Fibroblast of lung (primary cell): Measurements from ENCODE around the gene SLC24A4. TPM values are rescaled to one million over a fixed set of nuclear protein-coding genes. Genes with fewer than 3 reads are reported as not detected.

Source experiments
- DNase-seq, 2 donors: peaks; one replicate each; pipeline versions ENCODE4 v3.0.0 to v3.0.0-alpha.2; 2010; ENCODE audit warnings: low read depth in 2 of 2
- H2AFZ ChIP-seq: 2 replicates; pipeline ENCODE4 v1.5.1; 2012; ENCODE audit warnings: low read length, control low read depth, inconsistent platforms
- H3K27ac ChIP-seq: 2 replicates; pipeline ENCODE4 v1.5.1; 2011; ENCODE audit warnings: low read length, control low read depth; ENCODE audit not compliant: insufficient read depth
- H3K27me3 ChIP-seq: 2 replicates; pipeline ENCODE4 v1.5.1; 2011; ENCODE audit warnings: mild to moderate bottlenecking, low read length; ENCODE audit not compliant: control insufficient read depth, insufficient read depth
- H3K36me3 ChIP-seq: 2 replicates; pipeline ENCODE4 v1.5.1; 2011; ENCODE audit warnings: low read length; ENCODE audit not compliant: control insufficient read depth, insufficient read depth
- H3K4me1 ChIP-seq: 2 replicates; pipeline ENCODE4 v1.5.1; 2011; ENCODE audit warnings: low read length; ENCODE audit not compliant: control insufficient read depth, insufficient read depth; ENCODE audit errors: extremely low read depth
- H3K4me2 ChIP-seq: 2 replicates; pipeline ENCODE4 v1.5.1; 2011; ENCODE audit warnings: low read length, control low read depth; ENCODE audit not compliant: insufficient read depth; ENCODE audit errors: extremely low read depth
- H3K4me3 ChIP-seq, 4 experiments: fragments of 200-600 bp in 1 of 4; sonication (generic) in 1 of 4; replicated peaks in 1 of 4; 2 replicates each; pipeline ENCODE4 v1.5.1; 2011 to 2016; ENCODE audit warnings: low read length in 4 of 4, low read depth in 3 of 4, mild to moderate bottlenecking in 3 of 4, control low read depth in 2 of 4, inconsistent platforms in 1 of 4, mixed read lengths in 1 of 4; ENCODE audit not compliant: insufficient read depth in 1 of 4; ENCODE audit errors: control extremely low read depth in 1 of 4
- H3K79me2 ChIP-seq: 2 replicates; pipeline ENCODE4 v1.5.1; 2012; ENCODE audit warnings: mild to moderate bottlenecking, low read length, inconsistent platforms; ENCODE audit not compliant: control insufficient read depth, insufficient read depth
- H3K9ac ChIP-seq: 2 replicates; pipeline ENCODE4 v1.5.1; 2011; ENCODE audit warnings: mild to moderate bottlenecking, low read length, control low read depth; ENCODE audit not compliant: insufficient read depth
- H3K9me3 ChIP-seq: 2 replicates; pipeline ENCODE4 v1.5.1; 2012; ENCODE audit warnings: low read depth, low read length; ENCODE audit not compliant: control insufficient read depth, insufficient read depth
- H4K20me1 ChIP-seq: 2 replicates; pipeline ENCODE4 v1.5.1; 2011; ENCODE audit warnings: low read length; ENCODE audit not compliant: control insufficient read depth, insufficient read depth; ENCODE audit errors: extremely low read depth
- EZH2 ChIP-seq: IDR thresholded peaks from 2 replicates; pipeline ENCODE4 v1.5.1; 2012; ENCODE audit warnings: low read length, control low read depth, mild to moderate bottlenecking; ENCODE audit errors: missing control alignments
- polyA plus RNA-seq, 2 donors: library from polyadenylated mRNA; depleted of rRNA in 1 of 2; stranded (reverse) in 1 of 2; unstranded in 1 of 2; fragments of >200 nt; gene quantifications; 2 replicates each; pipeline ENCODE4 v1.2.1, GENCODE V29; 2011 to 2012; ENCODE audit warnings: missing spikeins in 1 of 2
- total RNA-seq: library from RNA; depleted of rRNA; stranded (reverse); fragments of >200 nt; gene quantifications from 2 replicates; pipeline ENCODE4 v1.2.1, GENCODE V29; 2014
- TF ChIP-seq, protein P1 (sequence below), 2 donors: IDR thresholded peaks in 1 of 2; conservative IDR thresholded peaks in 1 of 2; 1 replicate in 1 of 2; 2 replicates in 1 of 2; pipeline ENCODE4 v1.5.1; 2011 to 2012; ENCODE audit warnings: low read length in 2 of 2, control low read depth in 1 of 2, inconsistent platforms in 1 of 2, low read depth in 1 of 2, mild to moderate bottlenecking in 1 of 2

SLC24A4 gene
- total and polyA plus RNA-seq, 2 donors (not counting 1 experiment from before 2014, with no cell fraction given), result 0.03 TPM; not detected in 1

DNA sequence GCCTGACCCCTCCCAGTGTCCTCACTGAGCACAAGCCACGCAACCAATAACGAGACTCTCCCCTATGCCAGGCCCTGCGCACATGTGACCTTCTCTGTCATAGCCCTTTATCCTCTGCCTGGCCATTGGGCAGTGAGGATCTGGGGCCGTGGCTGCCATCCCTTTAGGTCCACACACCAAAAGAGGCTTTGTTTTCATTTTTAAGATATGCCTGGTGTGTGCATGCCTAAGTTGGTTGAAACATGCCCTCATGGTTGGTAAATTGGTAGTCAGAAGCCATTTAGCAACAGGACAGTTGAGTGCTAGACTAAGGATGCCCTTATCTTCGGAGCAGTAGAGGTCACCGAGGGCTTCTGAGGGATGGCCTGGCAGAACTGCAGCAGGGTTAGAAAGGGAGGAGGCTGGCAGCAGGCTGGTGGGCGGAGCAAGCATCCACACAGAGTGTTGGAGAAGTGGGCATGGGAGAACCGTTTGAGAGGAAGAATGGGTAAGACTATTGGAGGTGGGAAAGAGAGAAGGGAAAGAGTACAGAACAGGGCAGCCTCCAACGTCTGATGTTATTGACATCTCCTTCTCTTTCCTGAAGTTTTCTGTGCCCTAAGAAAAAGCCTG, 75.1 kb downstream of the SLC24A4 start:
- H3K4me1 ChIP-seq, result peaks cover 8% of the 10 kb centered on the region
- TF ChIP-seq, protein P1, sequence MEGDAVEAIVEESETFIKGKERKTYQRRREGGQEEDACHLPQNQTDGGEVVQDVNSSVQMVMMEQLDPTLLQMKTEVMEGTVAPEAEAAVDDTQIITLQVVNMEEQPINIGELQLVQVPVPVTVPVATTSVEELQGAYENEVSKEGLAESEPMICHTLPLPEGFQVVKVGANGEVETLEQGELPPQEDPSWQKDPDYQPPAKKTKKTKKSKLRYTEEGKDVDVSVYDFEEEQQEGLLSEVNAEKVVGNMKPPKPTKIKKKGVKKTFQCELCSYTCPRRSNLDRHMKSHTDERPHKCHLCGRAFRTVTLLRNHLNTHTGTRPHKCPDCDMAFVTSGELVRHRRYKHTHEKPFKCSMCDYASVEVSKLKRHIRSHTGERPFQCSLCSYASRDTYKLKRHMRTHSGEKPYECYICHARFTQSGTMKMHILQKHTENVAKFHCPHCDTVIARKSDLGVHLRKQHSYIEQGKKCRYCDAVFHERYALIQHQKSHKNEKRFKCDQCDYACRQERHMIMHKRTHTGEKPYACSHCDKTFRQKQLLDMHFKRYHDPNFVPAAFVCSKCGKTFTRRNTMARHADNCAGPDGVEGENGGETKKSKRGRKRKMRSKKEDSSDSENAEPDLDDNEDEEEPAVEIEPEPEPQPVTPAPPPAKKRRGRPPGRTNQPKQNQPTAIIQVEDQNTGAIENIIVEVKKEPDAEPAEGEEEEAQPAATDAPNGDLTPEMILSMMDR (conservative IDR thresholded peaks at IDR 0.05 in 1 of 2, IDR thresholded peaks at IDR 0.05 in 1 of 2; ENCODE audit: low read depth in 1 of 2, low read length in 2 of 2), result no peak
- TF ChIP-seq EZH2, result no peak
- peak overlapping the region; percentile 81 for H3K4me2 ChIP-seq
- H3K27me3 ChIP-seq, result peaks cover 3% of the 10 kb centered on the region
- no peaks in the 10 kb centered on the region for H3K36me3 ChIP-seq
- no peaks in the 10 kb centered on the region for H3K79me2 ChIP-seq
- H2AFZ ChIP-seq, result no peak overlapping the region
- no peaks in the 10 kb centered on the region for H4K20me1 ChIP-seq
- H3K4me3 ChIP-seq, result no peak overlapping the region
- no peak overlapping the region for H3K27ac ChIP-seq
- no peak for DNase-seq
- no peak overlapping the region for H3K9ac ChIP-seq
- no peaks in the 10 kb centered on the region for H3K9me3 ChIP-seq

DNA sequence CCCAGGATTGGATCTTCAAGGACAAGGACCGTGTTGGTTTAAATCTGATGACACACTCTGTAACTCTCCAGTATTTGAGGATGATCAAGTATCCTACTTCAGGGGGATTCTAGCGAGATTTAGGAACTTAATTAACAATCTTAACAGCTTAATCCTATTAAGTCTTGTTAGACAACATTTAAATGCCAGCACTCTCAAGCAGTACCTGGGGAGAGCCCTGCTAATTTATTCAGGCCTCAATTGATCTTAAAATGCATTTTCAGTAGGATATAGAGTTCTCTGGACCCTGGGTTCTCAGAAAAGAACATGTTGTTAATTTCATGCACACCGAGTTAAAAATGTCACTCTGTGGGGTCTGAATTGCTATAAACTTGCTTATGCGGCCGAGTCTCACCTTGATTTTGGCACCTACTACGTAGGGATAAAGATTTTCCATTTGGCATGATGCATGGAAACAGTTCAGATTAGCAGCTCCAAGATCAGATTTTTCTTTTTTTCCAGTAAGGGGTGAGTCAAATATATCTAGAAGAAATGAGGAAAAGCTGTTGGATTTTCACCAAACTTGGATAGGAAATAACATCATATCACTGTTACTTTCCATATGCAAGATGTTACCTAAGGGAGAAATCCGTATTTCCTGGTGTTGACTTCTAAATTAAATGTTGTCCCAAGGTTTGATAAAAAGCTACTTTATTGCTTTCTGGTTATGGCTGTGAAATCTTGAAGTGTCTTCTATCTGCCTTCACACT, 76.1 kb downstream of the SLC24A4 start:
- H3K4me2 ChIP-seq, result no peak overlapping the region
- DNase-seq, result no peak
- H3K27ac ChIP-seq, result no peak overlapping the region

More for the DNA sequence above, 76.1 kb downstream of the SLC24A4 start:
- Histone ChIP-seq H3K4me1 (peaks cover 8% of the 10 kb centered on the region), H3K9me3 (no peaks in the 10 kb centered on the region), H2AFZ (no peak overlapping the region), H3K9ac (no peak overlapping the region), H4K20me1 (no peaks in the 10 kb centered on the region), H3K27me3 (peaks cover 3% of the 10 kb centered on the region), H3K36me3 (no peaks in the 10 kb centered on the region), H3K79me2 (no peaks in the 10 kb centered on the region), H3K4me3 (no peak overlapping the region)
- TF ChIP-seq EZH2, result no peak
- TF ChIP-seq, protein P1 (conservative IDR thresholded peaks at IDR 0.05 in 1 of 2, IDR thresholded peaks at IDR 0.05 in 1 of 2; ENCODE audit: low read depth in 1 of 2, low read length in 2 of 2), result no peak
